GM12891 (cell line): ENCODE measurements around the gene ITGB2.

Experiments
- POLR2A ChIP-seq: IDR thresholded peaks from 2 replicates; pipeline ENCODE4 v1.6.1; 2011; ENCODE audit warnings: low read depth, low read length, control low read depth
- POLR2AphosphoS5 ChIP-seq: IDR thresholded peaks from 2 replicates; pipeline ENCODE4 v1.6.1; 2011; ENCODE audit warnings: low read depth, low read length, control low read depth
- SPI1 ChIP-seq: IDR thresholded peaks from 2 replicates; pipeline ENCODE4 v1.6.1; 2011; ENCODE audit warnings: low read depth, low read length, control low read depth
- TAF1 ChIP-seq: IDR thresholded peaks from 2 replicates; pipeline ENCODE4 v1.6.1; 2011; ENCODE audit warnings: low read depth, low read length, control low read depth

DNA sequence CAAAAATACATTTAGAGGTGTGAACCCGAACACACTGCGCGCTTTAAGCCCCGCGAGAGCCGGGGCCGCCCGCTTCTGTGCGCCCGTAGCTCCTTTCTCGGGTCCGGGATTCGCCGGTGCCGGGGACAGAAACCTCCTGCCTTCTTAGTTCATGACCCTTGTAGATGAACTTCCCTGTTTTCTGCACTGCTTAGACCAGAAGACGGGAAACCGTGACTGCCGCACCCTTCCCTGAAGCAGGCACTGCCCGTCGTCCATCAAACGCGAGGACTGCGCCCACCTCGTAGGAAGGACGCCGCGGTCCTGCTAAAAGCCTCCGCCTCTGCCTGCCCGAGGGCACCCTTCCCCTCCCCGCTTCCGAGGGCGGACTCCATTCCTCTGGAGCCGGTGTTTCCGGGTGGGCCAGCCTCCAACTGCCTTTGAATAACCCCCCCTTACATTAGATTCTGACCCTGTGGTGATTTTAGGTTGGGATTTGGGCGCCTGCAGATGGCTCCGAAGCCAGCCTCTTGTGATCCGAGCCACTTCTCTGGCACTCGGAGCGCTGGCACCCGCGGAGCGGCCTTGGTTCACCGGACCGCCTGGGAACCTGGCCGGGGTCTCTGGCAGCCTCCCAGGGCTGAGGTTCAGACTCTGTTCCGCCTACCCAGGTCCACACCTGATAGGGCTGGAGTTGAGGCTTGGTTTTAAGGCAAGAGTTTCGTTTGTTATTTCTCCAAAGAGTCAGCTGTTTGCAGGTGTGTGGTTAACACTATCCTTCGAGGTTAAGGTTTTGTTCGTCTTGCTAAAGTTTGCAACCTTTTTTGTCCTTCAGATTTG lies 46.0 kb downstream of the ITGB2 start:
- TF ChIP-seq TAF1 (peak; percentile 19; the same call in 1 of the 2 replicates), POLR2A (no peak), POLR2AphosphoS5 (no peak), SPI1 (no peak)
